HG03432 (cell line): ENCODE data around the gene ODF4.
A peak's percentile ranks its signal among the peaks of the same experiment; 100 is the strongest.

Experiments
- ATAC-seq: cut with Tn5 transposase; IDR thresholded peaks from one replicate; pipeline ENCODE4 v1.9.1; 2021; ENCODE audit warnings: mild to moderate bottlenecking, moderate library complexity; ENCODE audit not compliant: unreplicated experiment

Gene ODF4

GRCh38 chr17:8339540-8339939 lies at the start of gene ODF4:
ODF4 (plus strand) TSS chr17:8339840; CDS start chr17:8340052, 212 bp downstream.
- ATAC-seq: no peak

DNA sequence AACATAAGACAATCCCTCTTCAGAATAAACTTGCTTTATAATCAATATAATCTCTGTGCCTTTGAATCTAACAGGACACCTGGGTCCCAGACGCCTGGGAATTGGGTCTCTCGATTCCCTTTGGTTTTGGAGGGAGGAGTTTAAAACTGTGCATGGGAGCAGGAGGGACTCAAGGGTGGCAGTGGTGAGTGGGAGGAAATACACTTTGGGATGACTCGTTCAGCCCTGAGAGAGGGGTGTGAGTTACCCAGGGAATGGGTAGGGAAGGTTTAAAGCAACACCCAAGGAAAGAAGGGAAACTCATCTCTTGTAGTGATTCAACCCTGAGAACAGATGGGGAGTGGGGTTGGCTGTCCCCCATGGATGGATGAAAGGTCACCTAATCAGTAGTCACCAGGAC lies 49.6 kb upstream of the ODF4 start:
- no peak for ATAC-seq

DNA sequence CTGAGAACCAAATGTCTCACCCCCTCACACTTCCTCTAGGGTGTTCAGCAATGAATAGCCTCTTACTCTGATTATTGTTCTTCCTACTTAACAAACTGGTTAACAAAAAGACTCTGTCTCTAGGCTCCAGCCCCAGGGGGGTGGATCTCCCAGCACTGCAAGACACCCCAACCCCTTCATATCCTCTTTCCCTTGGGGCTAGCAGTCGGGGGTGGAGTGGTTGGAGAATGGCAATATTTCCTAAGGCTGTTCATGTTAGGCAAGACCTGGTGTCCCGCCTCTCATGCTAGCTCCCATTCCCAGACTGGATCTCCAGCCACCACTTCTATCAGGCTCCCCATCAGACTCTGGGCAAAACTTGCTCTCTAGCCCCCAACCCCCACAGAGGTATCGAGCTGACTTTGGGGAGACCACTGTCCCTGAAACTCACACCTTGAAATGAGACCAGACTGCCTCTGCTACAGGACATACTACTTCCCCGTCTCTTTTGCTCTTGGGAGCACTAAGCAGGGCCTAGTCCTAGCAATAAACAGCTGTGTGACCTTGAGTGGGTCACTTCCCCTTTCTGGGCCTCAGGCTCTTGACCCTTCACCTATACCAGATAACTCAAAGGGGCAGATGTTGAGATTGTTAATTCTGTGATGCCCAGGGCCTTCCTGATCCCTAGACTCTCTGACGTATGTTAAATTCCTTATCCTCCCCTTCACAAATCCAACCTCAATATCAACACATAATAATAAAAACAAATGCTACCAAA lies 46.8 kb upstream of the ODF4 start:
- ATAC-seq: no peak

- no peak for ATAC-seq
These were observed 45.3 kb upstream of the ODF4 start for GRCh38 chr17:8294361-8294760.

DNA sequence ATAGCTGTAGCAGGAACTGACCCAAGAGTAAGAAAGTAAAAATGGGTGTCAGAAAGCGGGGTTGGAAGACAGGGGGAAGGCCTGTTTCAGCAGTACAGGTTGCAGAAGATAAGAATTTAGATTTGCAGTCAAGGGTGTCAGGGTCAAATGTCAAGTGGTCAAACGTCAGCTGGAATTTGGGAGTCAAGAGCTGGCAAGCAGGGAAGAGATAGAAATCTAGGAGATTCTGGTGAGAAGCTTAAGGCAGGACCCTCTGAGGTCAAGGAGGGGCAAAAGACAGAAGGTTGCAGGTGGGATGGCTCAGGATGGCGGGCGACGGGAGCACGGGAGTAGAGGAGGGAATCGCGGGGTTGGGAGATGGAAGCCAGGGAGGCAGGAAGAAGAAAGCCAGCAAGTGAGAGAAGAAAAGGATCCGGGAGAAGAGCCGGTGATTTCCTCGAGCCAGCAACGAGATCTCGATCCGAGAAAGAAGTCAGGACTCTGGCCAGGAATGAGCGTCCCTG lies 44.8 kb upstream of the ODF4 start:
- ATAC-seq: no peak

DNA sequence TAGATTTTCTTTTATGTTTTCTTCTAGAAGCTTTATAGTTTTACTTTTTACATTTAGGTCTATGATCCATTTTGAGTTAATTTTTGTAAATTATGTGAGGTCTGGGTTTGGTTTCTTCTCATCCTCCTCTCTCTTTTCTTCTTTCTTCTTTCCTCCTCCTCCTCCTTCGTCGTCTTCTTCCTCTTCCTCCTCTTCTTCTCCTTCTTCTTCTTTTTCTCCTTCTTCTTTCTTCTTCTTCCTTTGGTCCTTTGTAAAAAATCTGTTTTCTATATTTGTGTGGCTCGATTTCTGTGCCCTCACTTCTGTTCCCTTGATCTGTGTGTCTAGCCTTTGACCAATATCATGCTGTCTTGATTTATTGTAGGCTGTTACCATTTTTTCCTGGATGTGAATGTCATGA lies 39.4 kb upstream of the ODF4 start:
- no peak for ATAC-seq

DNA sequence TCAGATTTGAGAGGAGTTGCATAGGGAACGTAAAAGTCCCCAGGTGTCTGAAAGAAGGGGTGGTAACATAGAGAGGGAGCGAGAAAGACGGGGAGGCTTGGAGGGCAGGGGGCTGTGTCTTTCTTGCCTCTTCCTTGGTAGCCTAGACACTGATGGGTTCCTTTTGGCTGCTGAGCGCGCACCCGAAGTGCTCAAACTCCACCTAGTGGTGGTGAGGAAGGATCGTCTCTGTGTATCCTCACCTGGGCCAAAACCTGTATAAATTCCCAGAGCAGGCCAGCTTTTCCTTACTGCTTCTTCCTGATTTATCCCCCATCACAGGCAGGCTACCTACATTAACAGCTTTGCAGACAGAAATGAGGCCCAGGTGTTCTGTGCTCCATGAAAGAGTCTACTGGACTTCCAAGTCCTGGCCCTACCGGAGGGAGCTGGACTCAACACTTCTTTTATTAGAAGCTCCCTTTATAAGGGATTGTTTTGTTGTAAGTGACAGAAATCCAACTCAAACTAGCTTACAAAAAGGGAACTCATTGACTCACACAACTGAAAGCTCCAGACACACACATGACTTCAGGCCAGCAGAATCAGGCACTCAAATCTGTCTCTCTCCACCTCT lies 38.9 kb upstream of the ODF4 start:
- ATAC-seq: peak; percentile 43

DNA sequence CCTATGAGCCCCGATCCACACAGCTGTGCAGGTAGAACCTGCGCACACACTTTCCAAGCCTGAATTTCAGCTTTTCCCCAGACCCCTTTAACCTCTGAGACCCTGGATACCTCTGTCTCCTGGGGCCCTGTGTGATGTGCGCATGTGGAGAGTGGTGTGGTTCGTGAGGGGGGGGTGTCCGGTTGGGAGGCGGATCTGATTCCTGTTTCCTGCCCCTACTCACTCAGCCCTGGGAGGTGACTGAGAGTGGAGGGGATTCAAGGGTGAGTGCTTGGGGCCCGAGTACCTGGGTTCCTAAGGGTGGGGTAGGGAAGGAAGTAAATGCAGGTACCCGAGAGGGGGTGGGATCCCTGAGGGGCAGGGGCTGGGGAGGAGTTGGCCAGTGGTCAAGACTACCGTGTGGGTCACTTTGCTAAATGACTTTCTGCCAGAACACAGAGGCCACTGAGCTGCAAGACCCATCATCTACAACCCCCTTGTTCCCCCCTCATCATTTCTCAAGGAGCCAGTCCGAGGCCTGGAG lies 29.0 kb upstream of the ODF4 start:
- ATAC-seq: no peak

- ATAC-seq: no peak
These were observed 28.4 kb upstream of the ODF4 start for GRCh38 chr17:8311131-8311790.

DNA sequence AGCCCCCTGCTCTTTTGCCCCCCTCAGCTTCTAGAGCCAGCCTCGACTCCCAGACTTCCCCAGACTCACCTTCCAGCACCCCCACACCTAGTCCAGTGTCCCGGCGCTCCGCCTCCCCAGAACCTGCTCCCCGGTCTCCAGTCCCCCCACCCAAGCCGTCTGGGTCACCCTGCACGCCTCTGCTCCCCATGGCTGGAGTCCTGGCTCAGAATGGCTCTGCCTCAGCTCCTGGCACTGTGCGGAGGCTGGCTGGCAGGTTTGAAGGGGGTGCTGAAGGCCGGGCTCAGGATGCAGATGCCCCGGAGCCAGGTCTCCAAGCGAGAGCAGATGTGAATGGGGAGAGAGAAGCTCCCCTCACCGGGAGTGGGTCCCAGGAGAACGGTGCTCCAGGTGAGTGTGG lies 27.4 kb upstream of the ODF4 start:
- no peak for ATAC-seq

GRCh38 chr17:8312726-8313600 lies 26.7 kb upstream of the ODF4 start:
- ATAC-seq: no peak

- ATAC-seq: no peak
These were observed 24.6 kb upstream of the ODF4 start for GRCh38 chr17:8314797-8315763.

DNA sequence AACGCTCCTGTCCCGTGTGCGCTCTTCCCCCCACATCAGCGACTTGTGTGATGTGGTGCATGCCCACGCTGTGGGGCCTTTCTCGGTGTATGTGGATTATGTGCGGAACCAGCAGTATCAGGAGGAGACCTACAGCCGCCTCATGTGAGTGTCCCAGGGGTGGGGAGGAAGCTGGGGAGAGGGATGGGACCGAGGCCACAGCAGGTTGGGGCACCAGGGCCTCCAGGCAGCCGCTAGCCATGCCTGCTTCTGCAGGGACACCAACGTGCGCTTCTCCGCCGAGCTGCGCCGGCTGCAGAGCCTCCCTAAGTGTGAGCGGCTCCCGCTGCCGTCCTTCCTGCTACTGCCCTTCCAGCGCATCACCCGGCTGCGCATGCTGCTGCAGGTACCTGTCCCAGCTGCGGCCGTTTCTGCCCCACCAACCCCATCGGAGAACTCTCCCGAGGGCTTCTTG lies 23.8 kb upstream of the ODF4 start:
- ATAC-seq: no peak

DNA sequence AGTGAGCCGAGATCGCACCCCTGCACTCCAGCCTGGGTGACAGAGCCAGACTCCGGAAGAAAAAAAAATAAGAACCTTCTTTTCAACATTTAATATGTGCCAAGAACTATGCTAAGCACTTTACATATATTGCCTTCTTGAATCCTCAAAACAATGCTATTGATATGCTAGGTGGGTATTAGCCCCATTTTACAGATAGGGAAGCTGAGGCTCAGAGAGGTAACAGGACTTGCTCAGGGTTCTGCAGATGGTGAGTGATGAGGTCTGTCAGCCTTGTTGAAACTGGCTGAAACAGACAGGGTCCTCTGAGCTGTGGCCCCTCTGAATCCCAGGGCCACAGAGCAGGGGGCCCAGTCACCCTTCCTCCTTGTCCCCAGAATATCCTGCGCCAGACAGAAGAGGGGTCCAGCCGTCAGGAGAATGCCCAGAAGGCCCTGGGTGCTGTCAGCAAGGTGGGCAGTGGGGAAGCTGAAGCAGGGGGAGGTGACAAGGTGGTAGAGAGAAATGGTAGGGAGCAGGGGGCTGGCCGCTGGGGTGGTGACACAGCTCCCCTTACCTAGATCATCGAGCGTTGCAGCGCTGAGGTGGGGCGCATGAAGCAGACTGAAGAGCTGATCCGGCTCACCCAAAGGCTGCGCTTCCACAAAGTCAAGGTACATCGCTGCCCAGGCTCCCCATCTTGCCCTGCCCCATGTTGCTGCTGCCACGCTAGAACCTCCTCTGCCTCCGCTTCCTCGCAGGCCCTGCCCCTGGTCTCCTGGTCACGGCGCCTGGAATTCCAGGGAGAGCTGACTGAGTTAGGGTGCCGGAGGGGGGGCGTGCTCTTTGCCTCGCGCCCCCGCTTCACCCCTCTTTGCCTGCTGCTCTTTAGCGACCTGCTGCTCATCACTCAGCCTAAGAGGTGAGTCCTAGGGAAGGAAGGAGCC lies 21.4 kb upstream of the ODF4 start:
- no peak for ATAC-seq

GRCh38 chr17:8320262-8320661 lies 19.4 kb upstream of the ODF4 start:
- ATAC-seq: no peak

DNA sequence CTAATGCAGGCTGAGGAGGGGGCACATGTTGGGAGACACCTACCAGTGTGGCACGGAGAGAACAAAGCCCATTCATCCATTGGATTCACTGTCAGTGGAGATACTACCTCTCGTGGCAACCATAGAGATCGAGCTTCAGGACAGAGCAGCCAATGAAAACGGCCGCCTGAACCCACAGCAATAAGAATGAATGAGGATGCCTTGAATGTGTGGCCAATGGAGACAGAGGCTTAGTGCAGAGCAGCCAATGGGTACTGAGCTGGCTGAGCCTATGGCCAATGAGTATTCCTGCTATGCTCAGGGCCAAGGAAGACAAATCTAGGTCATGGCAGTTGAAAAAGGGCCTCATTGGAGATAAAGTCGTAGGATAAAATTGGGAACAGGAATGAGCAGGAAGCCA lies 18.6 kb upstream of the ODF4 start:
- no peak for ATAC-seq

DNA sequence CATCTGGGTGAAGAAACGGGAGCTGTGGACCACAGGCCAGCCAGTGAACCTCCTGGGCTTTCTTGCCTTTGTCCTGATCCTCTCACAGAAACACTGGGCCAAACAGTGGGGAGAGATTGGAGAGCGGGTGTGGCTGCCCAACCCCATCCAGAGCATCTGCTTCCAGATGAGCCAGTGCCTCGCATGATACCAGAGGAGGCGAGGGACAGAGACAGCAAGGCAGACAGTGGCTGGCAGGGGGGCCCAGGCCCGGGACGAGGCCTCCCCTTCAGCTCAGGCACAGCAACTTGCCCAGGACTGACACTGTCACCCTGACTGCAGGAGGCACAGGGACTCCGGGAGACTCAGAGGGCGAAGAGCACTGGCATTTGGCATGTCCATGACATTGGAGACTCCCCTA lies 17.6 kb upstream of the ODF4 start:
- ATAC-seq: no peak

- no peak for ATAC-seq
These were observed 15.5 kb upstream of the ODF4 start for GRCh38 chr17:8324132-8324531.
